Epithelial cell of prostate (primary cell): ENCODE results near the gene FAM241A.
"Not testable (repeated sequence)": the region's sequence is repeated elsewhere in the genome, so short reads cannot be mapped to it uniquely, and the experiment has no call there.

ENCODE experiments used
- DNase-seq: peaks from one replicate; pipeline ENCODE4 v3.0.0-alpha.2; 2011; ENCODE audit warnings: low read depth, low spot score
- H3K27ac ChIP-seq: fragments of 450-650 bp; 2 replicates; pipeline ENCODE4 v1.5.1; 2017; ENCODE audit warnings: mild to moderate bottlenecking

Gene FAM241A

DNA sequence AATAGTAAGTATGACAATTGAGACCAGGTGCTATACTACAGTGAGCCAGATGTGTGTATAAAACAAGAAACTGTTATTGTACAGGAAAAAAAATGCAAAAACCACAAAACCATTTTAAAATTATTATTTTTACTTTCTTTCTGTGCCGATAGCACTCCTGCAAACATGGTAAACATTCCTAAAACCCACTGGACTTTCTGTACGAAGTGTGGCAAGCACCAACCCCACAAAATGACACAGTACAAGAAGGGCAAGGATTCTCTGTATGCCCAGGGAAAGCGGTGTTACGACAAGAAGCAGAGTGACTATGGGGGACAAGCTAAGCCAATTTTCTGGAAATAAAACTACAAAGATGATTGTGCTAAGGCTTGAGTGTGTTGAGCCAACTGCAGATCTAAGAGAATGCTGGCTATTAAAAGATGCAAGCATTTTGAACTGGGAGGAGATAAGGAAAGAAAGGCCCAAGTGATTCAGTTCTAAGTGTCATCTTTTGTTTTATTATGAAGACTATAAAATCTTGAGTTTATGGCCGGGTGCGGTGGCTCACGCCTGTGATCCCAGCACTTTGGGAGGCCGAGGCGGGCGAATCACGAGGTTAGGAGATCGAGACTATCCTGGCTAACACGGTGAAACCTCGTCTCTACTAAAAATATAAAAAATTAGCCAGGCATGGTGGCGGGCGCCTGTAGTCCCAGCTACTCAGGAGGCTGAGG, 26.0 kb downstream of the FAM241A start:
- H3K27ac ChIP-seq: peak overlapping the region; percentile 80
- not testable (repeated sequence) for DNase-seq

DNA sequence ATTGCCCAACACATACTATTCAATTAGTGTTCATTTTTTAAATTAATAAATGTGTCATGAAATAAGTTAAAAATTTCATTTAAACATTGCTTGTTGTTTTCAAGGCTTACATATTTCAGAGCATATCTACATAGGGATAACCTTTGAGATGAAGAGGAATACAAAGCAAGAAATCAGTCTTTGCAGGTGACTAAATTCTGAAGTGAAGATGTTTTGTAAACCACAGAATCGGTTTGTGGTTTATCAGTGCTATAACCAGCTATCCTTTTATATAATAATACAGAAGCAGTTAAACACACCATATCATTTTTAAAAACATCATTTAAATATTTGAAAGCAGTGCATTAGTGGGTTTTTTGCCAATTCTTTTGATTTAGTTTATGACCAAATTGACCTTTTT, 26.9 kb downstream of the FAM241A start:
- no peak overlapping the region for H3K27ac ChIP-seq
- DNase-seq: no peak

DNA sequence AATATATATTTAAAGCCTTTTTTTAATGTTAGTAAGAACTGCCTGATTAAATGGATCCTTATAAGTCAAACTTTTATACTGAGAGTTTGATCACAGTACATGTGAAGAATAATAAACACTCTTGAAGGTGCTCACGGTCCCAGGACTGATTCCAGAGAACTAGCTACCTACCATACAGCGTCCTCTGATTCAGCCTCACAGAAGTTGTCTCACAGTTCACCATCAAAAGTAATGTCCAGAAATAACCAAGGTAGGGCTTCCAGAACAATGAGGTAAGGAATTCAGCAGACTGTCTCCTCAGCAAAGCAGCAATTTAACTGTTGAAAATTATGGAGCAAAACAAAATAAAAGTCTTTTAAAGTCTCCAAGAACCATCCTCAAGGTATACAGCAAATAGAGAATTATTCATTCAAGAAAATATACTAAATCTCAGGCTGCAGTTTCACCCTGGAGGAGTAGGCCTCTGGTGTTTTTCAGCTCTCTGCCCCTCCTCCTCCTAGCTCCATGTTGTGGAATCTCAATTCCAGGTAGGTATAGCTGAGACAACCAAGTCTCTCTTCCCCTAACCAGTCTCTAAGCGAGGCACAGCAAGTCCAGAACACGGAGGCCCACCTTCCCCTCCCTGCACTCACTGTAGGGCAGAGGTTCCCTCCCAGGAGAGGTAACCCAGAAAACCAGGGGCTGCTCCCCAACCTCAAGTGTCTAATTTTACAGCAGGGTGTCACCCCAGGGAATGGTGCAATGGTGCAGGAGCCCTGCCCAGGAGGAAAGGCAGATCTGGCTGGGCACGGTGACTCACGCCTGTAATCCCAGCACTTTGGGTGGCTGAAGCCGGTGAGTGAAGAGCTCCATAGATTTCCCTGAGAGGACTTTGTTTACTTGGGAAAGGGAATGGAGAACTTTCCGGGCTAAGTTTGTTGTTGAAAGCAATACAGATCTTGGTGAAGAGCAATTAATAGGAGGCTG, 28.6 kb downstream of the FAM241A start:
- H3K27ac ChIP-seq: peak overlapping the region; percentile 72
- no peak for DNase-seq

DNA sequence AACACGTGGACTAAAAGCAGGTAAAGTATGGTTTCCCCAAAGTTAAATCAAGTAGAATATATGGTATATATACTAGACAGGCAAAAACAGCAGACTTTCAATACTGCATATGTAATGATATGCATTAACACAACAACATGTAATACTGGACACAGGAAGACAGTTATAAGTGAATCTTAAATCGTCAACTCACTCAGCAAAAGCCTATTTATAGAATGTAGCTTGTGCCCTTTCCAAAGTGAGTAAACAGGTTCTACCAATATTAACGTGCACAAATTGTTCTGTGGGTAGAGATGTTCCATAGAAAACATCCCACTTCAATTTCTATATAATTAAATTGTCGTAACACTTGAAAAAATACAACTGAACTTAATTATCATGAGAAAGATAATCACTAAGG, 30.6 kb downstream of the FAM241A start:
- H3K27ac ChIP-seq: no peak overlapping the region
- no peak for DNase-seq

DNA sequence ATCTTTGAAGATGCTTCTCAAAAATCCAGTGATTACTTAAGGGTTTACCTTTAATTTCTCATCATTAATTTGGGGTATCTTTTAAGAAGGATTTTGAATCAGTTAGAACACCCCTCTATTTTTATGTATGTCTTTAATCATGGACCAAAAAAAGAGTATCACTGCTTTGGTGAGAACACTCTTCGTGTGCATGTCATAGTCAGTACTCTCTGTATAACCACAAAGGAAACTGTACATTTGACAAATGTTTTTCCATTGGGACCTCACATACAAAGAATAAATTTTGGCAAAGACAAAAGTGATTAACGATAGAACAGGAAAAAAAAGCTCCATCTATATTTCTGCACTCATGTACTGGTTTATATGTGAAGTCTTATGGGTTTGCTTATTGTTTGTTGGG, 31.3 kb downstream of the FAM241A start:
- no peak overlapping the region for H3K27ac ChIP-seq
- DNase-seq: no peak

DNA sequence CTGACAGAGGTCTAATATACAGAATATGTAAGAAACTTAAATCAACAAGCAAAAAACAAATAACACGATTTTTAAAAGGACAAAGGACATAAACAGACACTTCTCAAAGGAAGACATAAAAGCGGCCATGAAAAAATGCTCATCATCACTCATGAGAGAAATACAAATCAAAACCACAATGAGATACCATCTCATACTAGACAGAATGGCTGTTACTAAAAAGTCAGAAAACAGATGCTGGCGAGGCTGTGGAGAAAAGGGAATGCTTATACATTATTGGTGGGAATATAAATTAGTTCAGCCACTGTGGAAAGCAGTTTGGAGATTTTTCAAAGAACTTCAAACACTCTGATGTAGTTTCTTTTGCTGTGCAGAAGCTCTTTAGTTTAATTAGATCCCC, 33.5 kb downstream of the FAM241A start:
- not testable (repeated sequence) for DNase-seq, H3K27ac ChIP-seq

DNA sequence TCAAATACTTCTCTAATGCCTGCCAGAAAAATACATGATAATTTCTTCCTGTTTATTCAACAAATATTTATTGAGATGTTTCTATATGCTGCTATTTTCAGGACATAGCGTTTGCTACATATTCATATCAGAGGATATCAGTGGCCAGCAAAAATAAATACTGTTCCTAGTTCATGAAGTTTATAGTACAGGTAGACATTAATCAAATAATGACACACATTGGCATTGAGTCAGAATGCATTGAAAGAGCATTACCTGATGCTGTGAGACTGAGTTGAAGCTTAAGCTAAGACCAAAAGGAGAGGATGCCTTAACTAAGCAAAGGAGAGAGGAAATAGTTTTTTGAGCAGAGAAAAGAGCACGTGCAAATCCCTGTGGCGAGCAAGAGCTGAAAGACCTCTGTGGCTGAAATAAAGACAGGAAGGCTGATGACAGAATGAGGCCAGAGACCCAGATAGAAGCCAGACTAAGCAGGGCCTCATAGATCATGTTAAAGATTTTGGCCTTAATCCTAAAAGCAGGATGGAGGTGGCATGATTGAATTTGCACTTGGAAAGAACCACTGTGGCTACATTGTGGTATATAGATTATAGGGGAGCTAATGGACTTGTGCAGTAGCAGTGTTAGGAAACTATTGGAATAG, 36.2 kb downstream of the FAM241A start:
- H3K27ac ChIP-seq: no peak overlapping the region
- no peak for DNase-seq

DNA sequence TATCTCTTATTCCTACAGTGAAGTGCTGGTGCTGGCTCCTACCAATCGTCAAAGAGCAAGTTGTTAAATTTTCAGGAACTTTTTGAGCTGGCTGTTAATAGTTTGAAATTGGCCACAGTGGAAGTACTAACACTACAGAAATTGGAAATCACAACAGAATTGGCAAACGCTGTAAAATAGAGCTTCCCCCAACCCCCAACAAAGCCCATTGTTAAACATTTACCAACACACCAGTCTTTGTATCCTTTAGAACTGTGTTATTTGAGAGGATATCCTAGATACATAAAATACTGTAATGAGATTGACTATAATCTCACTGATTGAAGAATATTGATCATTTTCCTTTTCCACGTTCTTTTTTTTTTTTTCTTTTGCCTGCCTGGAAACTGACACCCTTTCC, 37.4 kb downstream of the FAM241A start:
- DNase-seq: no peak
- H3K27ac ChIP-seq: no peak overlapping the region

DNA sequence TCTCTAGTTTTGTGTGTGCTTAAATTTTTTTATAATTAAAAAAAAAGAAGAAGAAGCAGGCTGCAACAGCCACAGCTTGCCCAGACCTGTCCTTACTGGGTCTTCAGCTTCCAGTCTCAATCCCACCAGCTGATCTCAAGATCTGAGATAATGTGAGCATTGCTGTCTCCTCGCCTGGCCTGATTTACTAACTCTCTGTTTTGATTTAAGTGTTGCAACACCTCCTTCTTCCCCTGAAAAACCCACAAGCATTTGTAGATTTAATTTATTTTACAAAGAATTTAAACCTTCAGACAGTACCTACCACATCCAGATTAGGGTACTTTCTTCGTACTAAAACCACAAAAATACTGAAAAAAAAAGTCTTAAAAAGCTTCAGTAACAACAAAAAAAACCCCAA, 38.0 kb downstream of the FAM241A start:
- no peak overlapping the region for H3K27ac ChIP-seq
- no peak for DNase-seq

DNA sequence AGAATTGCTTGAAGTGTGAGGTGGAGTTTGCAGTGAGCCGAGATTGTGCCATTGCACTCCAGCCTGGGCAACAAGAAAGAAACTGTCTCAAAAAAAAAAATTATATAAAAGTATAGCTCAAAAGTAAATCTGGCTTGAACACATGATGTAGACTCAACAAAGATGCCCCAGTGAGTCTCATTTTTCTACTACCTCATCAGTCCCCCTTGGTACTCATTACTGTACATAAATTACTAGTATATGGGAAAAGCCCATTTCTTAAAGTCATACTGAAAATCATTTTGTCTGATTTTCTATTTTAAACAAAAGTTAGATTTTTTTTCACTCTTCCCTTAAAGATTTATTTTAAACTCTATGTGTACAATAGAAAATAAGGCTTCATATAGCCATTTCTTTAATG, 39.2 kb downstream of the FAM241A start:
- no peak overlapping the region for H3K27ac ChIP-seq
- DNase-seq: no peak

DNA sequence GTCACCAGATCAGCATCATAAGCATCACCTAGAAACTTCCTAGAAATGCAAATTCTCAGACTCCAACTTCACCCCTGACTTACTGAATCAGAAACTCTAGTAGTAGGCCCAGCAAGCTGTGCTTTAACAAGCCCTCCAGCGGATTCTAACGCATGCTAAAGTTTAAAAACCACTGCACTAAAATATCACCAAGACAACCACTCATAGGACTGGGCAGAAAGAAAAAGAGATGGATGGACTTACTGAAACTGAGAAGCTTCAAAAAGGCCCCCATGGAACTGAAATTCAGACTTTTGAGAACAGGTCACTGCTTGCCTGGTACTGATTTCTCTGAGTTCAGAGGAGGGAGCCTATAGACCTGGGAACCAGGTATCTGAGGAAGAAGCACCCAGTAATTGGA, 40.1 kb downstream of the FAM241A start:
- DNase-seq: no peak
- no peak overlapping the region for H3K27ac ChIP-seq

DNA sequence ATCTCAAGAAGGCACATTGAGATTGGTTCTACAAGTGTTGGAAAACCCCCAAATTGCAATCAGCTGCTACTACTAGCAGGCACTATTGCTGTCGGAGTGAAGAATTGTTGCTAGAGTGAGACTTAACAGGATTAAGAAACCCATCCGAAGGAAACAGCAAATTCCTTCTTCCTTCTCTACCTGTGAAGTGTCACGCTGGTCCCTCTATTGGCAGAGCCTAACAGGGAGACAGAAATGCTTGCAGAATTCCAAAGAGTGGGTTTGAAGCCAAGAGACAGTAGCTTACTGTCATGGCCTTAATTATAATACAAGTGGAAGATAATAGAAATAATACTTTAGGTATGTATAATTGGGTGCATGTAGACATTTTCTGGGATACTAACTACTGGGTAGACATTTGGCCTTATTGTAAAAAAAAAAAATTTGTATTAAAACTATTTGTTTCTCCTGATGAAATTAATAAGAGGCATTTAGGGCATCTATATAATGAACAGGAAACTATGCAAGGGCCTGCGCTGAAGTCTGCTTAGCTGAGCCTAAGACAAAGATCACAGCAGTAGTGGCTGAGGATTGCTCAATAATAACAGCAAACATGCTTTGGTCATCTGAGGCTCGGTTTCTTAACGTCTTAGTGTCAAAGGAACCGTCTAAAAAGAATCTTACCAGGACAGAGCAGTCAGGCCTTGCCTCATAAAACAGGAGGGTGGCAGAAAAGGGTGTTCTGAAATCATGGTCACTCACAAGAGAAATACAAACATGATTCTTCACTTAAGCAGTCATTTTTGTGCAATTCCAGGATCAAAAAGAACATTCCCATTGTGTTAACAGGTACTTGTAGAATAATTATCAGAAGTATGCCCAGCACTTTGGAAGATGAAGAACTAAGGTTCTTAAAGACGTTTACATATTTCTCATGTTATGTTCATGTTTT, 40.8 kb downstream of the FAM241A start:
- no peak for DNase-seq
- H3K27ac ChIP-seq: no peak overlapping the region

DNA sequence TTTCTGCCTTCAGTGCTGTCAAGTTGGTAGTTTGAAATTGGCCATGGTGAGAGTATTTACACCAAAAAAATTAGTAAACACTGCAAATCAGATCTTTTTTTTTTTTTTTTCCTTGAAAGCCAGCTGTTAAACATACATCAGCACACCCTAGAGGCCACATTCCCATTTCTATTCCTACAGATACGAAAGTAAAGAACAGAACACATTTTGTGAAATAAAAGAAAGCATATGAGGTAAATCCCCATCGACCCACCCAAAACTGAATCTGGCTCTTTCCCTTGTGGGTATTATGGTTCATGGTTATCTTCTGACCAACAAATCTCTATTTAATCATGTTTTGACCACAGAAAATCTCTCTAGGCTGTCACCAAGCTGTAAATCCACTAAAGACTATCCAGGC, 44.5 kb downstream of the FAM241A start:
- DNase-seq: no peak
- H3K27ac ChIP-seq: no peak overlapping the region

DNA sequence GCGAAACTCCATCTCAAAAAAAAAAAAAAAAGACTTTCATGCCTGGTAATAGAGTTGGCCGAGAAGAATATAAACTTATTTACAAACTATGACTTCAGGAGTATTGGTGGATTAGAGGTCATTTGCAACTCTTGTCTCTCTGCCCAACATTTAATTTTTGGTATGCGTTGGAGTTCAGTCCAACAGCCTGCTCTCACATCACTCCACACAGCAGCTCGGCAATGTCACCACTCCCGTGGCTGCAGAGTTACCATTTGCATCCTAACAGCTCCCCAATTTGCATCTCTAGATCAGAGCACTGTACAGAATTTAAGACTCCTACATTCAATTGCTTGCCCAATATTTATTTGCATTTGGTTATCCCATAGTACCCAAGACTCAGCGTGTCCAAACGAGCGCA, 45.4 kb downstream of the FAM241A start:
- no peak overlapping the region for H3K27ac ChIP-seq
- DNase-seq: no peak

DNA sequence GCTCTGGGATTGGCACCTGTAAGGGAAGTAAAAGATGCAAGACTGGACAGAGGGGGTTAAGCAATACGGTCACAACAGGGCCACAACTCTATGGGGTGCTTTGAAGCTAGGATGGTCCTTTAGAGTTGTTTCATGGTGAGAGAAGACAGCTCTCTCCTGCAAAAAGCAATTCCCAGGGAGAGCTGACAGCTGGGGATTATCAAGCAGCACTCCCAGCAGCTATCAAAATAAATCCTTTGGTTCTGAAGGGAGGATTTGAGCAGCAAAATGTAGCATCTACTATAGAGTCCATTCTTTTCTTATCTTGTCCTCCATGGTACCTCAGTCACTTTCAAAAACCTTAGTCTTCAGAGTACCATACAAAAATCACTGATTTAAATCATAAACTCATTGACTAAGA, 51.2 kb downstream of the FAM241A start:
- no peak overlapping the region for H3K27ac ChIP-seq
- DNase-seq: no peak

DNA sequence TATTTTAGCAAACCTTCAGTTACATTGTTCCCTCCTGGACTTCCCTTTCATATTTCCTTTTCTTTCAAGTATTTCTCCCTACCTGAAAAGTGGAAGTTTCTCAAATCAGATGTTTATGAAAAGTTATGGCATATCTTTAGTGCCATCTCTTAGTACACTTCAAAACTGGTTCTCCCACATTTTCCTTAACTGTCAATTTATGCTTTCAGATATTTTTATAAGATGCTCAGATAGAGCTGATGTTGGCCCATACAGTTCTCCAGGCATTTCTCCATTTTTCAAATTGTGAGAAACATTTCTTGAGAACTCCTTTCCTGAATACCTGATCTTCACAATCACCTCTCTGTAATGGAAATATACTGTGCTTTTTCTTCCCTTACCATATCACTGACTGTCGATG, 53.8 kb downstream of the FAM241A start:
- DNase-seq: no peak
- no peak overlapping the region for H3K27ac ChIP-seq

DNA sequence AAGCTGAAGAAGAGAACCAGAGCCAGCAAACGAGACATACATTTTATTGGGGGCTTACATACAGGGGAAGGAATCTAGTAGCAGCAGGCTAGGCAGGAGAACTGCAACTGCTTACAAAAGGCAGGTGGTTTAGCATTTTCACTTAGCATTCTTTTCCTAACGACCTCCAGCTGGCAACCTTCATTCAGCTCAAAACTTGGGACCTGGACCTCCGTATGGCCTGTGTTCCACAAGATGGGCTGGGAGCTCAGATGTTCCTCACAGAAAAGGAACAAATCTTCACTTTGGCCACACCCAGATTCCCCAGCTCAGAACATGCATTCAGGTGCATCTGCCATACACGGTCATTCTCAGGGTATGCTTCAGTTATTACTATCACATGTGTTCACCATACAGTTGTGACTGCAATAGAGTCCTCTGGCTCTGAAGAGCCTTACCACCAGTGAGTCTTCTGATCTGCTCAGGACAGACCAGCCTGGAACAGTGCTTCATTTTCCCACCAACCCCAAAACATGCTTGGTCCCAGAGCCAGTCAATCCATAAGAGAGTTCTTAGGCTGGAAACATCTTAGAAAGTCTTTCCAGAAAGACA, 56.8 kb downstream of the FAM241A start:
- H3K27ac ChIP-seq: no peak overlapping the region
- no peak for DNase-seq

DNA sequence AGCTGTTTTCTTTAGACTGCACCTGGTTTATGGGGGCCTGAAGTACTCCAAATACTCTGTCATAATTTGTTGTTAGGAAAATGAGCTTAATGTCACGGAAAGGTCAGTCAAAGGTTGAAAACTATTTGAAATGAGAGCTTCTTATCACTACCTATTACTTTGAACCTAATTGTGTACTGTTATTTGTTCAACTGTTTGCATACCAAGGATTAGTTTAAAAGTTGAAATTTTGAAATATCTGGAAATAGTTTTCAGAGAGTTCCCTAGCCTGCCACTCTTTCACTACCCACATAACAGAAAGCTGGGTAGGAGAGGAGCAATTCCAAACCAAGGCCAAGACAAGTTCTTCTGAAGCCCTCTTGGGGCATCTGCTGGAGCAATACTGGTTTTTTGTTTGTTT, 58.3 kb downstream of the FAM241A start:
- DNase-seq: no peak
- H3K27ac ChIP-seq: no peak overlapping the region

DNA sequence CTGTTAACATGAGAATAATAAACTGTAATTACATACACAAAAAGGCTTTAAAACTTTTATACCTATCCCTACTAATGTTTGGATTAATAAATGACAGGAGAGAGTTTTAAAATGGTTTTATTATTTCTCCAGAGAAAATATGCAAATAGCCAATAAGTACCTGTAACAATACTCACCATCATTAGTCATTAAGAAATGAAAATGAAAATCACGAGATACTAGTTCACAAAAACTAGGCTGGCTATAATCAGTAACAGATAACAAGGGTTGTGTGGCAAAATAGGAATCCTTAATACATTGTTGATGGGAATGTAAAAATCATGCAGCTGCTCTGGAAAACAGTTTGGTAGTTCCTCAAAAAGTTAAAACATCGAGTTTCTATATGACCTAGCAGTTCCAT, 61.2 kb downstream of the FAM241A start:
- no peak for DNase-seq
- no peak overlapping the region for H3K27ac ChIP-seq
